GM23248 (cell line): ENCODE measurements around the gene POLR1A.

ENCODE experiments used
- EZH2 ChIP-seq: fragments of 200-600 bp; sonication (generic); IDR thresholded peaks from 2 replicates; pipeline ENCODE4 v1.6.1; 2018; ENCODE audit warnings: antibody characterized with exemption, mild to moderate bottlenecking; ENCODE audit not compliant: insufficient read depth, poor library complexity, severe bottlenecking
- EZH2phosphoT487 ChIP-seq: fragments of 200-600 bp; sonication (generic); IDR thresholded peaks from 2 replicates; pipeline ENCODE4 v1.6.1; 2018; ENCODE audit warnings: antibody characterized with exemption, moderate library complexity, mild to moderate bottlenecking, low read depth; ENCODE audit not compliant: insufficient read depth

DNA sequence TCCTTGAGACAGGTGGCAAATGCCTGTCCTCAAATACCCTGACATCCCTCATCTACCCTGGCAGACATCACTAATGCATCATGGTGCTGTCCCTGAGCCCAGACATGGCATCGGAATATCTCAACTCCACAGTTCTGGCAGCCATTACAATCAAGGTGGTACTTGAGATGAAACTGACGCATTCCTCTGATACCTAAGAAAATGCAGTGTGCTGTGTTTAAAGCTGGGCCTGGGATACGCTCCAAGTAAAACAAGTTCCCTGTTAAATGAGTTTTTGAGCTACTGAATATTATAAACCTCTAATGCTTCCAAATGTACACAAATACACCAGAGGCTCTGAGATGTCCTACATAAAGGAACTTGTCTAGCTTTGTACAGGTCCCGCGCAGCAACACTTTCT, 29.8 kb downstream of the POLR1A start:
- TF ChIP-seq EZH2 (no peak), EZH2phosphoT487 (no peak)
